Liver (tissue), 9 donors: ENCODE data around the gene ITPRIPL2. TPM values are rescaled to one million over a fixed set of nuclear protein-coding genes. Genes with fewer than 3 reads are reported as not detected.

ENCODE experiments used
- DNase-seq: peaks from one replicate; pipeline ENCODE4 v3.0.0-alpha.2; 2017; ENCODE audit warnings: low spot score
- H3K27ac ChIP-seq, 2 donors: one replicate each; pipeline ENCODE4 v1.7.0; 2013; ENCODE audit warnings: inconsistent platforms in 2 of 2, low read length in 2 of 2, control low read depth in 1 of 2, low read depth in 1 of 2, mild to moderate bottlenecking in 1 of 2
- H3K27me3 ChIP-seq, 4 donors: one replicate each; pipeline versions ENCODE4 v1.6.1 to v1.7.0; 2013; ENCODE audit warnings: low read length in 3 of 4, inconsistent platforms in 1 of 4, mild to moderate bottlenecking in 1 of 4, moderate library complexity in 1 of 4; ENCODE audit not compliant: control insufficient read depth in 4 of 4, insufficient read depth in 4 of 4
- H3K36me3 ChIP-seq, 4 donors: one replicate each; pipeline versions ENCODE4 v1.6.1 to v1.7.0; 2013; ENCODE audit warnings: low read length in 3 of 4, mild to moderate bottlenecking in 3 of 4, low read depth in 1 of 4, moderate library complexity in 1 of 4; ENCODE audit not compliant: control insufficient read depth in 4 of 4, insufficient read depth in 3 of 4
- H3K4me1 ChIP-seq, 4 donors: one replicate each; pipeline versions ENCODE4 v1.6.1 to v1.7.0; 2013; ENCODE audit warnings: low read length in 3 of 4, mild to moderate bottlenecking in 3 of 4, moderate library complexity in 1 of 4; ENCODE audit not compliant: control insufficient read depth in 4 of 4, insufficient read depth in 4 of 4
- H3K4me3 ChIP-seq, 3 donors: one replicate each; pipeline versions ENCODE4 v1.6.1 to v1.7.0; 2013; ENCODE audit warnings: low read length in 3 of 3, control low read depth in 1 of 3, low read depth in 1 of 3, mild to moderate bottlenecking in 1 of 3
- H3K9ac ChIP-seq, 2 donors: one replicate each; pipeline ENCODE4 v1.7.0; 2013; ENCODE audit warnings: low read length in 2 of 2, mild to moderate bottlenecking in 2 of 2, moderate library complexity in 2 of 2, control low read depth in 1 of 2, low read depth in 1 of 2
- H3K9me3 ChIP-seq, 4 donors: one replicate each; pipeline versions ENCODE4 v1.6.1 to v1.7.0; 2013; ENCODE audit warnings: low read length in 3 of 4; ENCODE audit not compliant: control insufficient read depth in 4 of 4
- ATF3 ChIP-seq: IDR thresholded peaks from 2 replicates; pipeline ENCODE4 v1.6.1; 2016; ENCODE audit warnings: antibody characterized with exemption
- EGR1 ChIP-seq, 2 donors: IDR thresholded peaks; 2 replicates each; pipeline ENCODE4 v1.6.1; 2016 to 2018; ENCODE audit warnings: antibody characterized with exemption in 2 of 2, low read depth in 2 of 2
- FOXA1 ChIP-seq: IDR thresholded peaks from 2 replicates; pipeline ENCODE4 v1.6.1; 2016; ENCODE audit warnings: antibody characterized with exemption
- FOXA2 ChIP-seq: IDR thresholded peaks from 2 replicates; pipeline ENCODE4 v1.6.1; 2016; ENCODE audit warnings: antibody characterized with exemption
- GABPA ChIP-seq, 2 donors: IDR thresholded peaks in 1 of 2; conservative IDR thresholded peaks in 1 of 2; 2 replicates each; pipeline ENCODE4 v1.6.1; 2016; ENCODE audit warnings: antibody characterized with exemption in 2 of 2, mild to moderate bottlenecking in 1 of 2, moderate library complexity in 1 of 2
- HNF4G ChIP-seq: IDR thresholded peaks from 2 replicates; pipeline ENCODE4 v1.6.1; 2016; ENCODE audit warnings: antibody characterized with exemption
- JUND ChIP-seq, 2 donors: IDR thresholded peaks; 2 replicates each; pipeline ENCODE4 v1.6.1; 2016; ENCODE audit warnings: antibody characterized with exemption in 2 of 2
- NR2F2 ChIP-seq: IDR thresholded peaks from 2 replicates; pipeline ENCODE4 v1.6.1; 2016; ENCODE audit warnings: antibody characterized with exemption
- RAD21 ChIP-seq, 2 donors: IDR thresholded peaks; 2 replicates each; pipeline ENCODE4 v1.6.1; 2016; ENCODE audit warnings: antibody characterized with exemption in 2 of 2, mild to moderate bottlenecking in 2 of 2
- RXRA ChIP-seq, 2 donors: IDR thresholded peaks; 2 replicates each; pipeline ENCODE4 v1.6.1; 2017 to 2018; ENCODE audit warnings: antibody characterized with exemption in 2 of 2, mild to moderate bottlenecking in 1 of 2
- SP1 ChIP-seq: IDR thresholded peaks from 2 replicates; pipeline ENCODE4 v1.6.1; 2018; ENCODE audit warnings: antibody characterized with exemption, mild to moderate bottlenecking
- TAF1 ChIP-seq: conservative IDR thresholded peaks from 2 replicates; pipeline ENCODE4 v1.6.1; 2016; ENCODE audit warnings: antibody characterized with exemption, mild to moderate bottlenecking
- YY1 ChIP-seq: IDR thresholded peaks from 2 replicates; pipeline ENCODE4 v1.6.1; 2016; ENCODE audit warnings: antibody characterized with exemption, mild to moderate bottlenecking
- WGBS: extraction: QIAGEN DNeasy Blood & Tissue Kit; methylation state at CpG from one replicate; pipeline ENCODE4 v1.1.7; 2013; 5-methylcytosine and 5-hydroxymethylcytosine counted together
- polyA plus RNA-seq, 2 donors: library from polyadenylated mRNA; stranded (reverse) in 1 of 2; unstranded in 1 of 2; fragments of 200-250 nt in 1 of 2; fragments of >200 nt in 1 of 2; fragmentation: Nextera tagmentation in 1 of 2; extraction: Ambion mirVana in 1 of 2; gene quantifications; one replicate each; pipeline versions ENCODE4 v1.2.1 to v1.2.3, GENCODE V29; 2013 to 2015
- total RNA-seq, 2 donors: library from RNA; depleted of rRNA; stranded (reverse); fragments of >200 nt; gene quantifications; one replicate each; pipeline ENCODE4 v1.2.3, GENCODE V29; 2014
- TF ChIP-seq, protein P1 (sequence below): fragments of 150-350 bp; IDR thresholded peaks from 2 replicates; pipeline ENCODE4 v1.5.1; 2017; ENCODE audit warnings: improper control_type of control experiment, low read depth, low read length; ENCODE audit not compliant: missing input control
- TF ChIP-seq, protein P2 (sequence below): IDR thresholded peaks from 2 replicates; pipeline ENCODE4 v1.6.1; 2016; ENCODE audit warnings: antibody characterized with exemption
- donor health status: healthy.
- donor health status: healthy.
- donor health status: healthy.
- donor health status: healthy.
- donor health status: healthy.

Gene ITPRIPL2
- total and polyA plus RNA-seq, 4 donors = 2.2 to 14.3 (median 5.5) TPM

DNA sequence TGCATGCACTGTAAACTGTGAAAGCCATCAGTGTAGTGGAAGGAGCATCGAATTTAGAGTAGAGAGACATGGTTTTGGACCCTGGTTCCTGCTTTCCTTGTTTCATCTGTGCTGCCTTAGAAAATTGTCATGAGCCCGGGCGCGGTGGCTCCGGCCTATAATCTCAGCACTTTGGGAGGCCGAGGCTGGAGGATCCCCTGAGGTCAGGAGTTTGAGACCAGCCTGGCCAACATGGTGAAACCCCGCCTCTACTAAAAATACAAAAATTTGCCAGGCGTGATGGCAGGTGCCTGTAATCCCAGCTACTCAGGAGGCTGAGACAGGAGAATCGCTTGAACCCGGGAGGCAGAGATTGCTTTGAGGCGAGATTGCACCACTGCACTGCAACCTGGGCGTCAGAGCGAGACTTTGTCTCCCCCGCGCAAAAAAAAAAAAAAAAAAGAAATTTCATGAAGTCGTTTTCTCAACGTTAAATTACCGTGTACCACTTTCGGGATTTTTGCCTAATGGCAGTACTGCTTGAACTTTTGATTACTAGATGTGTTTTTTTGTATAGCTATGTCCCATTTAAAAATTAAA is 45.4 kb upstream of the ITPRIPL2 start:
- peak overlapping the region; percentile 77 to 96 for H3K9ac ChIP-seq
- no peaks in the 10 kb centered on the region for H3K27me3 ChIP-seq
- H3K9me3 ChIP-seq = no peaks in the 10 kb centered on the region
- peaks cover 0 to 9% (median 3%) of the 10 kb centered on the region in 4 donors for H3K4me1 ChIP-seq
- H3K27ac ChIP-seq = peak overlapping the region; percentile 100
- DNase-seq = no peak
- peak overlapping the region; percentile 63 to 96 (median 66) for H3K4me3 ChIP-seq
- TF ChIP-seq TAF1 = no peak
- no peak for TF ChIP-seq FOXA2
- TF ChIP-seq GABPA (IDR thresholded peaks at IDR 0.05 in 1 of 2, conservative IDR thresholded peaks at IDR 0.05 in 1 of 2) = no peak
- no peak for TF ChIP-seq YY1
- TF ChIP-seq FOXA1 = no peak
- TF ChIP-seq ATF3 = no peak
- TF ChIP-seq EGR1 (IDR thresholded peaks at IDR 0.05; ENCODE audit: low read depth in 2 of 2) = no peak
- TF ChIP-seq NR2F2 = no peak
- no peak for TF ChIP-seq HNF4G
- TF ChIP-seq RAD21 (IDR thresholded peaks at IDR 0.05) = no peak
- no peak for TF ChIP-seq JUND (IDR thresholded peaks at IDR 0.05)
- TF ChIP-seq, protein P1, sequence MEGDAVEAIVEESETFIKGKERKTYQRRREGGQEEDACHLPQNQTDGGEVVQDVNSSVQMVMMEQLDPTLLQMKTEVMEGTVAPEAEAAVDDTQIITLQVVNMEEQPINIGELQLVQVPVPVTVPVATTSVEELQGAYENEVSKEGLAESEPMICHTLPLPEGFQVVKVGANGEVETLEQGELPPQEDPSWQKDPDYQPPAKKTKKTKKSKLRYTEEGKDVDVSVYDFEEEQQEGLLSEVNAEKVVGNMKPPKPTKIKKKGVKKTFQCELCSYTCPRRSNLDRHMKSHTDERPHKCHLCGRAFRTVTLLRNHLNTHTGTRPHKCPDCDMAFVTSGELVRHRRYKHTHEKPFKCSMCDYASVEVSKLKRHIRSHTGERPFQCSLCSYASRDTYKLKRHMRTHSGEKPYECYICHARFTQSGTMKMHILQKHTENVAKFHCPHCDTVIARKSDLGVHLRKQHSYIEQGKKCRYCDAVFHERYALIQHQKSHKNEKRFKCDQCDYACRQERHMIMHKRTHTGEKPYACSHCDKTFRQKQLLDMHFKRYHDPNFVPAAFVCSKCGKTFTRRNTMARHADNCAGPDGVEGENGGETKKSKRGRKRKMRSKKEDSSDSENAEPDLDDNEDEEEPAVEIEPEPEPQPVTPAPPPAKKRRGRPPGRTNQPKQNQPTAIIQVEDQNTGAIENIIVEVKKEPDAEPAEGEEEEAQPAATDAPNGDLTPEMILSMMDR = no peak
- no peak for TF ChIP-seq SP1
- TF ChIP-seq RXRA (IDR thresholded peaks at IDR 0.05) = no peak
- TF ChIP-seq, protein P2, sequence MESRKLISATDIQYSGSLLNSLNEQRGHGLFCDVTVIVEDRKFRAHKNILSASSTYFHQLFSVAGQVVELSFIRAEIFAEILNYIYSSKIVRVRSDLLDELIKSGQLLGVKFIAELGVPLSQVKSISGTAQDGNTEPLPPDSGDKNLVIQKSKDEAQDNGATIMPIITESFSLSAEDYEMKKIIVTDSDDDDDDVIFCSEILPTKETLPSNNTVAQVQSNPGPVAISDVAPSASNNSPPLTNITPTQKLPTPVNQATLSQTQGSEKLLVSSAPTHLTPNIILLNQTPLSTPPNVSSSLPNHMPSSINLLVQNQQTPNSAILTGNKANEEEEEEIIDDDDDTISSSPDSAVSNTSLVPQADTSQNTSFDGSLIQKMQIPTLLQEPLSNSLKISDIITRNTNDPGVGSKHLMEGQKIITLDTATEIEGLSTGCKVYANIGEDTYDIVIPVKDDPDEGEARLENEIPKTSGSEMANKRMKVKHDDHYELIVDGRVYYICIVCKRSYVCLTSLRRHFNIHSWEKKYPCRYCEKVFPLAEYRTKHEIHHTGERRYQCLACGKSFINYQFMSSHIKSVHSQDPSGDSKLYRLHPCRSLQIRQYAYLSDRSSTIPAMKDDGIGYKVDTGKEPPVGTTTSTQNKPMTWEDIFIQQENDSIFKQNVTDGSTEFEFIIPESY = no peak
- peaks cover under 1 to 6% (median 2%) of the 10 kb centered on the region in 4 donors for H3K36me3 ChIP-seq
- 52% methylated on average over 19 of the region's 19 CpGs for WGBS

DNA sequence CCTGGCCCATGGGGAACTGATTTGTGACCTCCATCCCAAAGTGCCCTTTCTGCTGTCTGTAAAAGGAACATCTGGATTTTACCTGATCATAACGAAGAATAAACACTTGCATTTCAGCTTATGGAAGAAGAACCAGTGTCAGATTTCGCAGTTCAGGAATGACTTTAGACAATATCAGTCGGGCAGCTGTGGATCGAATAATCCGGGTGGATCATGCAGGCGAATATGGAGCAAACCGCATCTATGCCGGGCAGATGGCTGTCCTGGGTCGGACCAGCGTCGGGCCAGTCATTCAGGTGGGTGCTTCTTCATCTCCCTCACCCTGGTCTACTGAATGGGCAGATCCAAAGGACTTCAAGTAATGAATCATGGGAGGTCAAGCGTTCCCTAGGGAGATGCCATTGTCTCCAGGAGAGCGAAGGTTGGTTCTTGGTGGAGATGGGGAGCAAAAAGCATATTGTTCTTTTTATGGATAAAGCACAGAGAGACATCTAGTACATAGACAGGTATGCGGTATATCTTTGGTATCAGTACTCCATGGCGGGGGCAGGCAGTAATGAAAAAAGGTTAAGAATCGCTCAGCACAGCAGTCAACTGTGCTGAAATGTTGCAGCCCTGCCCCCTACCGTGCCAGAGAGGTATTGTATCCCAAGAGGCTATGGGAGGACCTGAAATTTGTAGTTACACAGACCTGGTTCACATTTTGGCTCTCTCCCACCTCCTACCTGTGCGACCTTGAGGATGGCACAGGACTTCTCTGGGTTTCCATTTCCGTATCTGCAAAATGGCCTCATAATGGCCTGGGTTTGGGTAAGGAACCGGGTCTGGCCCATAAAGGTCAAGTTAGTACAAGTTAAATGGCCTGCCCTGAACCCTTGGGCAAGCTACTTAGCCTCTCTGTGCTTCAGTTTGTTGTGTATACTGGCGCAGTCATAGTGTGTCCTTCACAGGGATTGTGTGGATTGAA is 41.7 kb upstream of the ITPRIPL2 start:
- Histone ChIP-seq H3K4me3 (no peak overlapping the region), H3K36me3 (peaks cover 8 to 23% (median 12%) of the 10 kb centered on the region in 4 donors), H3K9me3 (no peaks in the 10 kb centered on the region), H3K9ac (no peak overlapping the region), H3K4me1 (peaks cover 0 to 10% (median 4%) of the 10 kb centered on the region in 4 donors), H3K27me3 (no peaks in the 10 kb centered on the region), H3K27ac (no peak overlapping the region)
- 81% methylated on average over 21 of the region's 21 CpGs for WGBS
- TF ChIP-seq GABPA (IDR thresholded peaks at IDR 0.05 in 1 of 2, conservative IDR thresholded peaks at IDR 0.05 in 1 of 2) (no peak), RAD21 (IDR thresholded peaks at IDR 0.05) (peak; percentile 79 to 87)
- TF ChIP-seq, protein P1 = peak; percentile 76
- DNase-seq = peak; percentile 72
